ENCODE data around the gene EPHA5.

DNA sequence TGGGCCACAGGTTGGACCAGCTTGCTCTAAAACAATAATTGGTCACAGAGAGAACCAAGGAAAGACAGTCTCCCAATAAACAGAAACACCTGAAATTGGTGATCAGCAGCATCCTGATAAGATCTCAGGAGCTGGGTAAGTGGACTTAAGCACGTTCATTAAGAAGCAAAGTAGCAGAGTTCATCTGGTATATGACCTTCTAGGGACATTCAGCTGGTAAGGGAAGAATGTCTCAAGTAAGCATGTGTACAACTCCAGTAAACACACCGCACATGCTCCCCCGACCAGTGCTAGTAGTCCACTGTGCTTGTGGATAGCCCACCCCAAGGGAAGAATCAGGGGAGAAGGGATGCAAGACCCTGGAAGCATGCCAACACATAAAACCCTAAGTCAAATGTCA, 216.9 kb downstream of the EPHA5 start:
- TF ChIP-seq, protein P1, sequence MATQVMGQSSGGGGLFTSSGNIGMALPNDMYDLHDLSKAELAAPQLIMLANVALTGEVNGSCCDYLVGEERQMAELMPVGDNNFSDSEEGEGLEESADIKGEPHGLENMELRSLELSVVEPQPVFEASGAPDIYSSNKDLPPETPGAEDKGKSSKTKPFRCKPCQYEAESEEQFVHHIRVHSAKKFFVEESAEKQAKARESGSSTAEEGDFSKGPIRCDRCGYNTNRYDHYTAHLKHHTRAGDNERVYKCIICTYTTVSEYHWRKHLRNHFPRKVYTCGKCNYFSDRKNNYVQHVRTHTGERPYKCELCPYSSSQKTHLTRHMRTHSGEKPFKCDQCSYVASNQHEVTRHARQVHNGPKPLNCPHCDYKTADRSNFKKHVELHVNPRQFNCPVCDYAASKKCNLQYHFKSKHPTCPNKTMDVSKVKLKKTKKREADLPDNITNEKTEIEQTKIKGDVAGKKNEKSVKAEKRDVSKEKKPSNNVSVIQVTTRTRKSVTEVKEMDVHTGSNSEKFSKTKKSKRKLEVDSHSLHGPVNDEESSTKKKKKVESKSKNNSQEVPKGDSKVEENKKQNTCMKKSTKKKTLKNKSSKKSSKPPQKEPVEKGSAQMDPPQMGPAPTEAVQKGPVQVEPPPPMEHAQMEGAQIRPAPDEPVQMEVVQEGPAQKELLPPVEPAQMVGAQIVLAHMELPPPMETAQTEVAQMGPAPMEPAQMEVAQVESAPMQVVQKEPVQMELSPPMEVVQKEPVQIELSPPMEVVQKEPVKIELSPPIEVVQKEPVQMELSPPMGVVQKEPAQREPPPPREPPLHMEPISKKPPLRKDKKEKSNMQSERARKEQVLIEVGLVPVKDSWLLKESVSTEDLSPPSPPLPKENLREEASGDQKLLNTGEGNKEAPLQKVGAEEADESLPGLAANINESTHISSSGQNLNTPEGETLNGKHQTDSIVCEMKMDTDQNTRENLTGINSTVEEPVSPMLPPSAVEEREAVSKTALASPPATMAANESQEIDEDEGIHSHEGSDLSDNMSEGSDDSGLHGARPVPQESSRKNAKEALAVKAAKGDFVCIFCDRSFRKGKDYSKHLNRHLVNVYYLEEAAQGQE (IDR thresholded peaks at IDR 0.05; ENCODE audit: insufficient read depth in 1 of 2, low read depth in 2 of 2, low read length in 1 of 2) = no peak
- TF ChIP-seq, protein P2, sequence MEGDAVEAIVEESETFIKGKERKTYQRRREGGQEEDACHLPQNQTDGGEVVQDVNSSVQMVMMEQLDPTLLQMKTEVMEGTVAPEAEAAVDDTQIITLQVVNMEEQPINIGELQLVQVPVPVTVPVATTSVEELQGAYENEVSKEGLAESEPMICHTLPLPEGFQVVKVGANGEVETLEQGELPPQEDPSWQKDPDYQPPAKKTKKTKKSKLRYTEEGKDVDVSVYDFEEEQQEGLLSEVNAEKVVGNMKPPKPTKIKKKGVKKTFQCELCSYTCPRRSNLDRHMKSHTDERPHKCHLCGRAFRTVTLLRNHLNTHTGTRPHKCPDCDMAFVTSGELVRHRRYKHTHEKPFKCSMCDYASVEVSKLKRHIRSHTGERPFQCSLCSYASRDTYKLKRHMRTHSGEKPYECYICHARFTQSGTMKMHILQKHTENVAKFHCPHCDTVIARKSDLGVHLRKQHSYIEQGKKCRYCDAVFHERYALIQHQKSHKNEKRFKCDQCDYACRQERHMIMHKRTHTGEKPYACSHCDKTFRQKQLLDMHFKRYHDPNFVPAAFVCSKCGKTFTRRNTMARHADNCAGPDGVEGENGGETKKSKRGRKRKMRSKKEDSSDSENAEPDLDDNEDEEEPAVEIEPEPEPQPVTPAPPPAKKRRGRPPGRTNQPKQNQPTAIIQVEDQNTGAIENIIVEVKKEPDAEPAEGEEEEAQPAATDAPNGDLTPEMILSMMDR (IDR thresholded peaks at IDR 0.05) = no peak
- no peak for TF ChIP-seq SIN3A (IDR thresholded peaks at IDR 0.05; ENCODE audit: borderline replicate concordance, insufficient read depth, low read depth, low read length)
